Measurements from ENCODE around the gene MAGEA12.
"Not testable (repeated sequence)": the region's sequence is repeated elsewhere in the genome, so short reads cannot be mapped to it uniquely, and the experiment has no call there.

DNA sequence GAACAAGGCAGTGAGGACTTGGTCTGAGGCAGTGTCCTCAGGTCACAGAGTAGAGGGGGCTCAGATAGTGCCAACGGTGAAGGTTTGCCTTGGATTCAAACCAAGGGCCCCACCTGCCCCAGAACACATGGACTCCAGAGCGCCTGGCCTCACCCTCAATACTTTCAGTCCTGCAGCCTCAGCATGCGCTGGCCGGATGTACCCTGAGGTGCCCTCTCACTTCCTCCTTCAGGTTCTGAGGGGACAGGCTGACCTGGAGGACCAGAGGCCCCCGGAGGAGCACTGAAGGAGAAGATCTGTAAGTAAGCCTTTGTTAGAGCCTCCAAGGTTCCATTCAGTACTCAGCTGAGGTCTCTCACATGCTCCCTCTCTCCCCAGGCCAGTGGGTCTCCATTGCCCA is 33.2 kb upstream of the MAGEA12 start:
- TF ChIP-seq CTCF, POLR2A, POLR2AphosphoS5 (IDR thresholded peaks at IDR 0.05): not testable (repeated sequence)
